Stomach (tissue), 4 donors: ENCODE results near the gene IL20RA.

Experiments used
- CTCF ChIP-seq, 7 experiments: fragments of 450-650 bp in 4 of 7; fragments of 200-600 bp in 3 of 7; sonication (generic) in 3 of 7; IDR thresholded peaks; one replicate each; pipeline ENCODE4 v1.5.1; 2016 to 2019; ENCODE audit warnings: antibody characterized with exemption in 7 of 7, control low read depth in 2 of 7, mild to moderate bottlenecking in 1 of 7
- POLR2A ChIP-seq, 4 donors: fragments of 450-650 bp; IDR thresholded peaks; one replicate each; pipeline ENCODE4 v1.6.1; 2016; ENCODE audit warnings: antibody characterized with exemption in 4 of 4, control low read depth in 2 of 4, mild to moderate bottlenecking in 1 of 4, moderate library complexity in 1 of 4
- POLR2AphosphoS5 ChIP-seq, 3 donors: sonication (generic); formaldehyde crosslinking; IDR thresholded peaks; one replicate each; pipeline ENCODE4 v1.6.1; 2016; ENCODE audit warnings: antibody characterized with exemption in 3 of 3

DNA sequence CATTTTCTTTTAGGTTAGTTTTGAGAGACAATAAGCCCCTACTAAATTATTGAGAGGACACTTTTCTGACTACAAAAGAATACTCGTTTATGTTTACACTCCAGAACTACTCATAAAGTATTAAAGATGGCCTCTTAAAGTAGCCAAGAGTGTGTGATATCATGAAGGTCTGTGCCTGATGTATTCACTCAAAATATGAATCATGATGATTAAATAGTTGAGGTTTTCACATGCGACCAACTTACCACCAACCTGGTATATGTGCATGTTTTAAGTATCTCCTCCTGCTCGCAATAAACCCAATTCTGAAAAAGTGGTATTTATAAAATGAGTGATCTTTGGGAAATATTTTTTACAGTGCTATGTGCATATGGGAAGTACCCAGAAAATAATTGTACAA lies 43.9 kb downstream of the IL20RA start:
- no peak for TF ChIP-seq CTCF (IDR thresholded peaks at IDR 0.05)
- TF ChIP-seq POLR2AphosphoS5 (IDR thresholded peaks at IDR 0.05) = no peak
- TF ChIP-seq POLR2A (IDR thresholded peaks at IDR 0.05) = no peak
